Stimulated activated CD4-positive, alpha-beta T cell treated with anti-CD3 and anti-CD28 coated beads, Interleukin-2, amount 100 ng/mL, for 24 hours (primary cell): ENCODE measurements around the gene CYP4F2.
"Not testable (repeated sequence)": the region's sequence is repeated elsewhere in the genome, so short reads cannot be mapped to it uniquely, and the experiment has no call there.

Experiments
- DNase-seq, 2 donors: peaks; one replicate each; pipeline ENCODE4 v3.0.0-alpha.2; 2020

Gene CYP4F2

GRCh38 chr19:15846923-15847322, 51.0 kb downstream of the CYP4F2 start:
- no peak for DNase-seq

- DNase-seq = not testable (repeated sequence)
Measured at GRCh38 chr19:15843894-15844222, 54.0 kb downstream of the CYP4F2 start.

- no peak for DNase-seq
Measured at GRCh38 chr19:15843203-15843893, 54.5 kb downstream of the CYP4F2 start.

GRCh38 chr19:15841875-15842569, 55.9 kb downstream of the CYP4F2 start:
- peak in 1 of 2 donors; percentile 22 for DNase-seq

- no peak for DNase-seq
Measured at GRCh38 chr19:15840833-15841232, 57.0 kb downstream of the CYP4F2 start.

- not testable (repeated sequence) for DNase-seq
Measured at GRCh38 chr19:15839888-15840287, 58.0 kb downstream of the CYP4F2 start.

GRCh38 chr19:15838351-15838750, 59.5 kb downstream of the CYP4F2 start:
- no peak for DNase-seq

- DNase-seq = no peak
Measured at GRCh38 chr19:15837221-15837731, 60.6 kb downstream of the CYP4F2 start.

- peak; percentile 94 to 96 for DNase-seq
Measured at GRCh38 chr19:15836330-15837220, 61.3 kb downstream of the CYP4F2 start.

GRCh38 chr19:15835565-15836329, 62.1 kb downstream of the CYP4F2 start:
- DNase-seq = peak; percentile 22 to 43

- DNase-seq = not testable (repeated sequence)
Measured at GRCh38 chr19:15834232-15834631, 63.6 kb downstream of the CYP4F2 start.

- DNase-seq = no peak
Measured at GRCh38 chr19:15831626-15832025, 66.2 kb downstream of the CYP4F2 start.

- DNase-seq = no peak
Measured at GRCh38 chr19:15829786-15830185, 68.1 kb downstream of the CYP4F2 start.

- DNase-seq = no peak
Measured at GRCh38 chr19:15829306-15829698, 68.6 kb downstream of the CYP4F2 start.

GRCh38 chr19:15828611-15829305, 69.1 kb downstream of the CYP4F2 start:
- not testable (repeated sequence) for DNase-seq

- DNase-seq = no peak
Measured at GRCh38 chr19:15828121-15828610, 69.7 kb downstream of the CYP4F2 start.
